ENCODE data around the gene S100A8. TPM values are rescaled to one million over a fixed set of nuclear protein-coding genes. Genes with fewer than 3 reads are reported as not detected.
"Not testable (repeated sequence)": the region's sequence is repeated elsewhere in the genome, so short reads cannot be mapped to it uniquely, and the experiment has no call there.

The S100A8 gene
- total RNA-seq, 4 donors from 2014 or later, result 2.4 to 118 (median 10.6) TPM

- no peak overlapping the region for H3K27ac ChIP-seq
- TF ChIP-seq CTCF (IDR thresholded peaks at IDR 0.05) (no peak), EP300 (IDR thresholded peaks at IDR 0.05) (no peak), POLR2A (IDR thresholded peaks at IDR 0.05) (no peak)
Measured at GRCh38 chr1:153350321-153350957, 40.4 kb downstream of the S100A8 start.

DNA sequence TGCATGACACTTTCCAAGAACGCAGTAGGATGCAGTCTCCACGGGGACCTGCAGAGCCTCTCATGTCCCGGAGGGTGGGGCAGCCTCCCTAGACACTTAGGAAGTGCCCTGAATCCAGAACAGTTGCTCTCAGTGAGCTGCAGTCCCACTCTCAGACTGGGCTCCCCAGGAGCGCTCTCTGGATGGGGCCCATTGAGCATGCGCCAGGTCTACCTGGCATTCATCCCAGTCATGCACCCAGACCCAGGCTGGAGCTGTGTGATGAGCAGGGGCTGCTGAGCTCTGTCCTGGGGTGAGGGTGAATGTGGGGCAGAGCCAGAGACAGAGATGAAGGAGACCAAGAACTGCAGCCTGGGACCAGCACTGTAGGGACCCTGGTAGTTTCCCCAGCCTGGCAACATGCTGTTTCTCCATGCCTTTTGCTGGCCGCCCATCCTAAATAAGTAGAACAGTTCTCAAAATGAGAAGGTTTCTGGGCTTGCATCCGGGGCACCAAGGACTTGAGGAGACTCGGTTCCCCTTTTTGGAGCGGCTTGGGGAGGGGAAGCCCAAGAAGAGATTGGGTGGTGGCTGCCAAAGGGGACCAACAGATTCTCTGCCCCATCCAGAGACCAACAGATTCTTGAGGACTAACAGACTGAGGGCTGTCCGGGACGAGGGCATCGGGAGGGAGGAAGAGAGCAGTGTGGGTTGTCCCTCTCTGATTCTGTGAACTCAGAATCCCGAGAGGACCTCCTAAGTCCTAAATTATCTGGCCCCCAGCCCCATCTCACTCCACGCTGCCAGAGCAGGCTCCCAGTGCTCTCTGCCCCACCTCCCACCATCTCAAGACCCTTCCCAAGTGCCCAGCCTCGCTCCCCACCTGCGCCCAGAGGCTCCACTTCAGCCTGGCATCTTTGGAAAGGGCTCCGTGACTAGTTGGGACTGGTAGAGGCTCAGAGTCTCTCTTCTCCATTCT, 41.2 kb downstream of the S100A8 start:
- H3K4me3 ChIP-seq, result no peak overlapping the region
- TF ChIP-seq CTCF (IDR thresholded peaks at IDR 0.05), result no peak
- no peak for TF ChIP-seq EP300 (IDR thresholded peaks at IDR 0.05)
- no peak for TF ChIP-seq POLR2A (IDR thresholded peaks at IDR 0.05)
- H3K9me3 ChIP-seq, result no peaks in the 10 kb centered on the region
- no peak overlapping the region for H3K27ac ChIP-seq
- WGBS, 2 donors, result 64% methylated on average over 16 to 17 of the region's 17 CpGs
- H3K4me1 ChIP-seq, result no peaks in the 10 kb centered on the region
- no peaks in the 10 kb centered on the region for H3K36me3 ChIP-seq
- peaks cover 0 to 65% of the 10 kb centered on the region in 2 donors for H3K27me3 ChIP-seq
- DNase-seq (ENCODE audit: low spot score in 2 of 2), result no peak

More at GRCh38 chr1:153350321-153350957, 40.4 kb downstream of the S100A8 start:
- no peaks in the 10 kb centered on the region for H3K36me3 ChIP-seq
- H3K9me3 ChIP-seq, result no peaks in the 10 kb centered on the region
- 37 to 41% methylated on average over 1 of the region's 1 CpG for WGBS, 2 donors
- H3K27me3 ChIP-seq, result peaks cover 0 to 57% of the 10 kb centered on the region in 2 donors
- DNase-seq (ENCODE audit: low spot score in 2 of 2), result no peak
- H3K4me3 ChIP-seq, result no peak overlapping the region
- H3K4me1 ChIP-seq, result no peaks in the 10 kb centered on the region

- no peak for TF ChIP-seq CTCF (IDR thresholded peaks at IDR 0.05)
- TF ChIP-seq EP300 (IDR thresholded peaks at IDR 0.05), result no peak
- TF ChIP-seq POLR2A (IDR thresholded peaks at IDR 0.05), result no peak
- Histone ChIP-seq H3K9me3 (no peaks in the 10 kb centered on the region), H3K4me3 (no peak within 1 kb of the TSS), H3K27ac (no peak within 1 kb of the TSS), H3K27me3 (peaks cover 0 to 68% of the 10 kb centered on the region in 2 donors), H3K36me3 (no peaks in the 10 kb centered on the region), H3K4me1 (no peaks in the 10 kb centered on the region)
- DNase-seq (ENCODE audit: low spot score in 2 of 2), result no peak
- 60 to 64% methylated on average over 8 to 9 of the region's 10 CpGs for WGBS, 2 donors
Measured at GRCh38 chr1:153348511-153349362, 42.1 kb downstream of the S100A8 start, which contains the start of gene PGLYRP4. Gene PGLYRP4 (minus strand): TSS chr1:153348841. CDS start chr1:153347932, 909 bp downstream.

- 73 to 79% methylated on average over 7 of the region's 7 CpGs for WGBS, 2 donors
- Histone ChIP-seq H3K27ac (no peak overlapping the region), H3K36me3 (no peaks in the 10 kb centered on the region), H3K9me3 (no peaks in the 10 kb centered on the region), H3K27me3 (peaks cover 0 to 74% of the 10 kb centered on the region in 2 donors), H3K4me3 (no peak overlapping the region), H3K4me1 (no peaks in the 10 kb centered on the region)
- TF ChIP-seq CTCF (IDR thresholded peaks at IDR 0.05) (no peak), POLR2A (IDR thresholded peaks at IDR 0.05) (no peak), EP300 (IDR thresholded peaks at IDR 0.05) (no peak)
- no peak for DNase-seq (ENCODE audit: low spot score in 2 of 2)
Measured at GRCh38 chr1:153347856-153348255, 43.0 kb downstream of the S100A8 start.

- H3K27me3 ChIP-seq, result peaks cover 0 to 75% of the 10 kb centered on the region in 2 donors
Measured at GRCh38 chr1:153347049-153347448, 43.8 kb downstream of the S100A8 start.

More at GRCh38 chr1:153347049-153347448, 43.8 kb downstream of the S100A8 start:
- not testable (repeated sequence) for DNase-seq (ENCODE audit: low spot score in 2 of 2); H3K4me3 ChIP-seq; H3K27ac ChIP-seq; H3K4me1 ChIP-seq; H3K9me3 ChIP-seq; H3K36me3 ChIP-seq
- 68 to 75% methylated on average over 14 of the region's 14 CpGs for WGBS, 2 donors
